Activated CD4-positive, alpha-beta memory T cell treated with anti-CD3 and anti-CD28 coated beads for 36 hours (primary cell): ENCODE measurements around the gene PRMT1. TPM values are rescaled to one million over a fixed set of nuclear protein-coding genes. Genes with fewer than 3 reads are reported as not detected.

Source experiments
- CTCF ChIA-PET: fragments of 350-600 bp; sonication (Branson Sonifier 250); formaldehyde crosslinking; loops from one replicate; lab custom pipeline; 2021; ENCODE audit warnings: antibody characterized with exemption, inconsistent platforms; lab: Charles Lee
- POLR2A ChIA-PET: fragments of 350-600 bp; sonication (Branson Sonifier 250); formaldehyde crosslinking; loops from one replicate; lab custom pipeline; 2021; ENCODE audit warnings: antibody characterized with exemption; lab: Charles Lee
- DNase-seq: peaks from one replicate; pipeline ENCODE4 v3.0.0-alpha.2; 2020
- H3K27ac Mint-ChIP-seq: one replicate; pipeline ENCODE4 v1.8.0; 2021; ENCODE audit warnings: mixed read lengths
- H3K27me3 Mint-ChIP-seq: one replicate; pipeline ENCODE4 v1.8.0; 2021; ENCODE audit warnings: mixed read lengths
- H3K36me3 Mint-ChIP-seq: one replicate; pipeline ENCODE4 v1.8.0; 2021; ENCODE audit warnings: mixed read lengths
- H3K4me1 Mint-ChIP-seq: one replicate; pipeline ENCODE4 v1.8.0; 2021; ENCODE audit warnings: low read depth, mixed read lengths
- H3K4me3 Mint-ChIP-seq: one replicate; pipeline ENCODE4 v1.8.0; 2021; ENCODE audit warnings: mild to moderate bottlenecking, mixed read lengths
- H3K9me3 Mint-ChIP-seq: one replicate; pipeline ENCODE4 v1.8.0; 2021; ENCODE audit warnings: mixed read lengths
- intact Hi-C: fragments of 100-400 bp; cut with micrococcal nuclease; formaldehyde crosslinking; loops from one replicate; pipeline ENCODE4 v1.15.1; 2023
- total RNA-seq, 2 experiments: library from RNA; stranded (reverse); gene quantifications; one replicate each; pipeline ENCODE4 v1.2.3, GENCODE V29; 2021

PRMT1 gene
- total RNA-seq, 2 experiments from 2014 or later = 315 to 325 TPM

DNA sequence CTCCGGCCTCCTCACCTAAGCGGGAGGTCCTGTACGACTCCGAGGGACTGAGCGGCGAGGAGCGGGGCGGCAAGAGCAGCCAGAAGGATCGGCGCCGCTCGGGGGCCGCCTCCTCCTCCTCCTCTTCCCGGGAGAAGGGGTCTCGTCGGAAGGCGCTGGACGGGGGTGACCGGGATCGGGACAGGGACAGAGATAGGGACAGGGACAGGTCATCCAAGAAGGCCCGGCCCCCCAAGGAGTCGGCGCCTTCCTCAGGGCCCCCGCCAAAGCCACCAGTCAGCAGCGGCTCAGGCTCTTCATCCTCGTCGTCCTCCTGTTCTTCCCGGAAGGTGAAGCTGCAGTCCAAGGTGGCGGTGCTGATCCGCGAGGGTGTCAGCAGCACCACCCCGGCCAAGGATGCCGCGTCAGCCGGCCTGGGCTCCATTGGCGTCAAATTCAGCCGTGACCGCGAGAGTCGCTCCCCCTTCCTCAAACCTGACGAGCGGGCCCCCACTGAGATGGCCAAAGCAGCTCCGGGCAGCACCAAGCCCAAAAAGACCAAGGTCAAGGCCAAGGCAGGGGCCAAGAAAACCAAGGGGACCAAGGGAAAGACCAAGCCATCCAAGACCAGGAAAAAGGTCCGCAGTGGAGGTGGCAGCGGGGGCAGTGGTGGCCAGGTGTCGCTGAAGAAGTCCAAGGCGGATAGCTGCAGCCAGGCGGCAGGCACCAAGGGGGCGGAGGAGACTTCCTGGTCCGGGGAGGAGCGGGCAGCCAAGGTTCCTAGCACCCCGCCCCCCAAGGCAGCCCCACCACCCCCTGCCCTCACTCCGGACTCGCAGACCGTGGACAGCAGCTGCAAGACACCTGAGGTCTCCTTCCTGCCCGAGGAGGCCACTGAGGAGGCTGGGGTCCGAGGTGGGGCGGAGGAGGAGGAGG lies 24.3 kb upstream of the PRMT1 start:
- intact Hi-C loops = no loop called here
- H3K4me1 Mint-ChIP-seq = no peaks in the 10 kb centered on the region
- no peak for DNase-seq

GRCh38 chr19:49653466-49653806 lies 23.6 kb upstream of the PRMT1 start:
- Mint-ChIP-seq H3K4me3 (no peak overlapping the region), H3K27me3 (no peaks in the 10 kb centered on the region), H3K9me3 (no peaks in the 10 kb centered on the region), H3K4me1 (no peaks in the 10 kb centered on the region), H3K36me3 (peaks cover 27% of the 10 kb centered on the region), H3K27ac (no peak overlapping the region)
- ChIA-PET CTCF (no interaction called here), POLR2A (no interaction called here)
- intact Hi-C loops = no loop called here
- no peak for DNase-seq

More for the DNA sequence above, 24.3 kb upstream of the PRMT1 start:
- Mint-ChIP-seq H3K9me3 (no peaks in the 10 kb centered on the region), H3K27me3 (no peaks in the 10 kb centered on the region), H3K36me3 (peaks cover 26% of the 10 kb centered on the region), H3K4me3 (no peak overlapping the region), H3K27ac (no peak overlapping the region)
- POLR2A ChIA-PET = no interaction called here
- CTCF ChIA-PET = no interaction called here

DNA sequence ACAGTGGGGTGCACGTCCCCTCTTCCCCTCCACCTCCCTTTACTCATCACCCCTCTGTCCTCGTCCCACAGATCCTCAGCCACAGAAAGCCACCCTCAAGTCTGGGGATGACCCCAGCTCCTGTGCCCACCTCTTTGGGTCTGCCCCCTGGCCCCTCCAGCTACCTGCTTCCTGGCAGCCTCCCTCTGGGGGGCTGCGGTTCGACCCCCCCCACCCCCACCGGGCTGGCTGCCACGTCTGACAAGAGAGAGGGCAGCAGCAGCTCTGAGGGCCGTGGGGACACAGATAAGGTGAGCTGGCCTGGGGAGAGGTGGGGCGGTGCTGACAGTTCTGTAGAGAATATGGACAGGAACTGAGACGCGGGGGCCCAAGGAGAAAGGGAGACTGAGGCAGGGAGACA lies 22.5 kb upstream of the PRMT1 start:
- ChIA-PET CTCF (interaction anchor here (2.0 kb wide), 1 partner anchor 13 kb away, joined by 5 read pairs; no protein-coding TSS in a partner anchor), POLR2A (interaction anchor here (1.7 kb wide), 1 partner anchor 10 kb away, joined by 5 read pairs; no protein-coding TSS in a partner anchor)
- Mint-ChIP-seq H3K9me3 (no peaks in the 10 kb centered on the region), H3K36me3 (peaks cover 30% of the 10 kb centered on the region), H3K27ac (no peak overlapping the region), H3K4me1 (peaks cover 3% of the 10 kb centered on the region), H3K4me3 (no peak overlapping the region), H3K27me3 (no peaks in the 10 kb centered on the region)
- no peak for DNase-seq
- intact Hi-C loops = no loop called here

DNA sequence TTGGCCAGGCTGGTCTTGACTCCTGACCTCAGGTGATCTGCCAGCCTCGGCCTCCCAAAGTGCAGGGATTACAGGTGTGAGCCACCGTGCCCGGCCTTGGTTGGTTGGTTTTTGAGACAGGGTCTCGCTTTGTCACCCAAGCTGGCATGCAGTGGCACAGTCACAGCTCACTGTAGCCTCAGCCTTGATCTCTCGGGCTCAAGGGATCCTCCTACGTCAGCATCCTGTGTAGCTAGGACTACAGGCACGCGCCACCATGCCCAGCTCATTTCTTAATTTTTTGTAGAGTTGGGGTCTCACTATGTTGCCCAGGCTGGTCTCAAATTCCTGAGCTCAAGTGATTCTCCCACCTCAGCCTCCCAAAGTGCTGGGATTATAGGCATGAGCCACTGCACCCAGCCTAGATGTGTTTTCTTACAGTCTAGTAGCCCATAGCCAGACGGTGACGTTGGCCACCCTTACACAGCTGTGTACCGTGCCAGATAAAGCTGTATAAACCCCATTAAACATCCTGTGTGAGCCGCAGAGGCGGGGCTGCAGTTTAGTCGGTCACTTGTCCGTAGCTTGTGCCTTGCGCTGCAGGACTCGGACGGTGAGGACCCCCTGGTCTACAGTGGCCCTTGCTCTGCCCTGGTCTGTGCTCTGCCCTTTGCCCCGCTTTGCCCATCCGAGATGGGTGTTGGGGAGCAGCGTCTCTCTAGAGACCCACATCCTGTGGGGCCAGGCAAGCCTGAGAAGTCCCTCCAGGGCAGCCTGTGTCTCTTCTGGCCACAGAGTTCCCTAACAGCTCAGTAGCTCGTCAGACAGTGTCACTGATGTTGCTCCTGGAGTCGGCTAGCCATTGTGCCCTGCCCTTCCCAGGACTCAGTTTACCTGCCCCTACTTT lies 21.3 kb upstream of the PRMT1 start:
- POLR2A ChIA-PET = interaction anchor here (0.5 to 1.7 kb wide), 5 partner anchors 8 to 704 kb away, joined by 3 to 6 read pairs (median 3); no protein-coding TSS in a partner anchor
- Mint-ChIP-seq H3K4me1 (peaks cover 3% of the 10 kb centered on the region), H3K9me3 (no peaks in the 10 kb centered on the region), H3K4me3 (no peak overlapping the region), H3K27me3 (no peaks in the 10 kb centered on the region), H3K27ac (no peak overlapping the region), H3K36me3 (peaks cover 33% of the 10 kb centered on the region)
- intact Hi-C loops = no loop called here
- CTCF ChIA-PET = interaction anchor here (0.8 to 2.5 kb wide), 4 partner anchors 12 to 86 kb away, joined by 3 to 13 read pairs (median 4); no protein-coding TSS in a partner anchor
- DNase-seq = no peak

- no peak for DNase-seq
- no peak overlapping the region for H3K4me3 Mint-ChIP-seq
- ChIA-PET CTCF (interaction anchor here (1.5 to 2.5 kb wide), 3 partner anchors 16 to 24 kb away, joined by 4 to 13 read pairs (median 5); no protein-coding TSS in a partner anchor), POLR2A (interaction anchor here (1.3 to 1.7 kb wide), 2 partner anchors 8 to 20 kb away, joined by 3 to 5 read pairs; no protein-coding TSS in a partner anchor)
- intact Hi-C loops = no loop called here
- peaks cover 32% of the 10 kb centered on the region for H3K36me3 Mint-ChIP-seq
- H3K27ac Mint-ChIP-seq = no peak overlapping the region
- no peaks in the 10 kb centered on the region for H3K27me3 Mint-ChIP-seq
- H3K4me1 Mint-ChIP-seq = peaks cover 3% of the 10 kb centered on the region
- H3K9me3 Mint-ChIP-seq = no peaks in the 10 kb centered on the region
Observed at GRCh38 chr19:49656456-49657109, 20.5 kb upstream of the PRMT1 start.

- intact Hi-C loops = no loop called here
- Mint-ChIP-seq H3K36me3 (peaks cover 35% of the 10 kb centered on the region), H3K9me3 (no peaks in the 10 kb centered on the region), H3K4me1 (peaks cover 5% of the 10 kb centered on the region), H3K4me3 (no peak overlapping the region), H3K27ac (no peak overlapping the region), H3K27me3 (no peaks in the 10 kb centered on the region)
- CTCF ChIA-PET = interaction anchor here (2.2 to 2.5 kb wide), 2 partner anchors 15 to 21 kb away, joined by 5 to 13 read pairs; no protein-coding TSS in a partner anchor
- POLR2A ChIA-PET = no interaction called here
- no peak for DNase-seq
Observed at GRCh38 chr19:49657493-49658138, 19.5 kb upstream of the PRMT1 start.

DNA sequence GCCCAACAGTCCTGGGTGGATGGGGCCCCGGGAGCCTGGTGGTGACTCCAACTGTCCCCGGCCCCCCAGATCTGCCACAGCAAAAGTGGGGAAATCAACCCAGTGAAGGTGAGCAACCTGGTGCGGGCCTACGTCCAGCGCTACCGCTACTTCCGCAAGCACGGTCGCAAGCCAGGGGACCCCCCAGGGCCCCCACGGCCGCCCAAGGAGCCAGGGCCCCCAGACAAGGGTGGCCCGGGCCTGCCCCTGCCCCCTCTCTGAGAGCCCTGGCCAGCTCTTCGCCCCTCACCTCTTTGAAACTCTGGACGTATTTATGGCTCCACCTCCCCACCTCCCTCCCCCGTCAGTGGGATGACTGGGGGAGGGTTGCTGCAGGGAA lies 18.9 kb upstream of the PRMT1 start:
- Mint-ChIP-seq H3K27me3 (no peaks in the 10 kb centered on the region), H3K9me3 (no peaks in the 10 kb centered on the region), H3K4me3 (no peak overlapping the region), H3K27ac (no peak overlapping the region), H3K36me3 (peaks cover 37% of the 10 kb centered on the region), H3K4me1 (peaks cover 10% of the 10 kb centered on the region)
- ChIA-PET POLR2A (no interaction called here), CTCF (interaction anchor here (2.2 kb wide), 1 partner anchor 21 kb away, joined by 5 read pairs; no protein-coding TSS in a partner anchor)
- intact Hi-C loops = no loop called here
- DNase-seq = no peak

- H3K27me3 Mint-ChIP-seq = no peaks in the 10 kb centered on the region
- peaks cover 17% of the 10 kb centered on the region for H3K4me1 Mint-ChIP-seq
- no peak overlapping the region for H3K4me3 Mint-ChIP-seq
- POLR2A ChIA-PET = no interaction called here
- no peak for DNase-seq
- no peaks in the 10 kb centered on the region for H3K9me3 Mint-ChIP-seq
- H3K36me3 Mint-ChIP-seq = peaks cover 37% of the 10 kb centered on the region
- intact Hi-C loops = no loop called here
- CTCF ChIA-PET = interaction anchor here (1.2 to 2.2 kb wide), 2 partner anchors 13 to 20 kb away, joined by 4 to 5 read pairs; no protein-coding TSS in a partner anchor
- no peak overlapping the region for H3K27ac Mint-ChIP-seq
Observed at GRCh38 chr19:49658566-49659442, 18.3 kb upstream of the PRMT1 start.

DNA sequence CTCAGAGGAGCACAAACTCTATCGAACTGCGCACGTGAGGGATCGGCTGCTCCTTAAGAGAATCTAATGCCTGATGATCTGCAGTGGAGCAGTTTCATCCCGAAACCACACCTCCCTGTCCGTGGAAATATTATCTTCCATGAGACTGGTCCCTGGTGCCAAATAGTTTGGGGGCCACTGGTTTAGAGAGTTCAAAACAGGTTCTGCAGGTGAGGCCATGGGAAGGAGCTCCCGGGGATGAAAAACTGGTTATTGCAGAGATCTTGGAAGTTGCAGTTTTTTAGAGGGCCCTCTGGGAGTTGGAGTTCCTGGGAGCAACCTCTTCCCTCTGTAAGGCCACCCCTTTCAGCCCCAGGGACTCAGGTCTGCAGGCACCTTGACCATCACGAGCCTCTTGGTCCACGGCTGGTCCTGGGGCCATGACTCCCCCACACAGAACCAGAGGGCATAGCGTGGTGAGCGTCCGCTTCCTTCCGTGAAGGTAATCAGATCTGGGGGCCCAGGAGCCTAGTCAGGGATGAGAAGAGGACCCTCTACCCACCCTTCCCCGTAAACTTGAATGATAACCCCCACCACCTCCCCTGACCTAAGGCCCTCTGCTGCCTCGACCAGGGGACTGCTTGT lies 16.6 kb upstream of the PRMT1 start:
- Mint-ChIP-seq H3K4me1 (peaks cover 21% of the 10 kb centered on the region), H3K27ac (no peak overlapping the region), H3K9me3 (no peaks in the 10 kb centered on the region), H3K4me3 (no peak overlapping the region), H3K36me3 (peaks cover 33% of the 10 kb centered on the region), H3K27me3 (no peaks in the 10 kb centered on the region)
- DNase-seq = no peak
- intact Hi-C loops = no loop called here
- ChIA-PET POLR2A (interaction anchor here (0.9 kb wide), 1 partner anchor 16 kb away, joined by 3 read pairs; no protein-coding TSS in a partner anchor), CTCF (interaction anchor here (1.2 to 2.5 kb wide), 3 partner anchors 11 to 24 kb away, joined by 3 to 14 read pairs (median 4); no protein-coding TSS in a partner anchor)

DNA sequence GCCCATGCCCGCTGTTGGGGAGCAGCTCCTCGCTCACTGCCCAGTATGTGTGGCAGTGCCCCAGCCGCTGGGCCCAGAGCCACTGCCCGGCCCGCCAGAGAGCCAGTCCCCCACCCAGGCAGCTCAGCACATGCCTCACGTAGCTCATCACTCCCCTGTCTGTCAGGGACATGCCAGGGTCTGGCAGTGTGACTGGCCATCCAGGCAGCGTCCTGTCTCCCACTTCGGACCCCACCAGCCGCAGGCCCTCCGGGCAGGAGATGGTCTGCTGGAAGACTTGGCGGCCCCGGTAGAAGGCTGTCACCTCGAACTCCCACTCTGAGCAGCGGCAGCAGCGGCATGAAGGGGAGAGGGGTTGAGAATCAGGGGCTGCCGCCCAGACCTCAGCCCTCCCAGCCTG lies 15.1 kb upstream of the PRMT1 start:
- DNase-seq = no peak
- intact Hi-C loops = no loop called here
- Mint-ChIP-seq H3K4me1 (peaks cover 28% of the 10 kb centered on the region), H3K27ac (no peak overlapping the region), H3K9me3 (no peaks in the 10 kb centered on the region), H3K27me3 (no peaks in the 10 kb centered on the region), H3K36me3 (peaks cover 32% of the 10 kb centered on the region), H3K4me3 (no peak overlapping the region)
- CTCF ChIA-PET = interaction anchor here (2.5 kb wide), 1 partner anchor 10 kb away, joined by 14 read pairs; no protein-coding TSS in a partner anchor
- POLR2A ChIA-PET = interaction anchor here (0.7 kb wide), 1 partner anchor 15 kb away, joined by 3 read pairs; no protein-coding TSS in a partner anchor
